Measurements from ENCODE around the gene KRT85.

Gene KRT85

GRCh38 chr12:52343550-52343949 lies 23.7 kb downstream of the KRT85 start:
- Histone ChIP-seq H3K4me1 (ENCODE audit: control insufficient read depth in 5 of 5, insufficient read depth in 5 of 5, low read length in 5 of 5) (peaks cover 0 to 12% (median 5%) of the 10 kb centered on the region in 5 donors), H3K9me3 (ENCODE audit: control insufficient read depth in 5 of 5, low read length in 5 of 5) (peaks cover 0 to 17% (median 14%) of the 10 kb centered on the region in 5 donors), H3K27ac (ENCODE audit: low read depth, low read length) (no peak overlapping the region), H3K36me3 (ENCODE audit: control insufficient read depth in 5 of 5, insufficient read depth in 5 of 5, low read length in 5 of 5) (no peaks in the 10 kb centered on the region), H3K4me3 (ENCODE audit: low read depth in 1 of 5, low read length in 5 of 5) (no peak overlapping the region), H3K27me3 (ENCODE audit: control insufficient read depth in 5 of 5, insufficient read depth in 4 of 5, low read length in 5 of 5) (peaks cover 0 to 3% (median 0%) of the 10 kb centered on the region in 5 donors), H3K9ac (ENCODE audit: low read length in 5 of 5) (no peak overlapping the region)

GRCh38 chr12:52342781-52343490 lies 24.3 kb downstream of the KRT85 start:
- Histone ChIP-seq H3K27me3 (ENCODE audit: control insufficient read depth in 5 of 5, insufficient read depth in 4 of 5, low read length in 5 of 5) (peaks cover 0 to 3% (median 0%) of the 10 kb centered on the region in 5 donors), H3K27ac (ENCODE audit: low read depth, low read length) (no peak overlapping the region), H3K9ac (ENCODE audit: low read length in 5 of 5) (no peak overlapping the region), H3K36me3 (ENCODE audit: control insufficient read depth in 5 of 5, insufficient read depth in 5 of 5, low read length in 5 of 5) (no peaks in the 10 kb centered on the region), H3K4me3 (ENCODE audit: low read depth in 1 of 5, low read length in 5 of 5) (no peak overlapping the region), H3K4me1 (ENCODE audit: control insufficient read depth in 5 of 5, insufficient read depth in 5 of 5, low read length in 5 of 5) (peaks cover 0 to 17% (median 5%) of the 10 kb centered on the region in 5 donors), H3K9me3 (ENCODE audit: control insufficient read depth in 5 of 5, low read length in 5 of 5) (peaks cover 0 to 22% (median 14%) of the 10 kb centered on the region in 5 donors)

GRCh38 chr12:52341066-52341580 lies 26.2 kb downstream of the KRT85 start:
- H3K4me3 ChIP-seq (ENCODE audit: low read depth in 1 of 5, low read length in 5 of 5), result no peak overlapping the region
- peaks cover 0 to 3% (median 0%) of the 10 kb centered on the region in 5 donors for H3K27me3 ChIP-seq (ENCODE audit: control insufficient read depth in 5 of 5, insufficient read depth in 4 of 5, low read length in 5 of 5)
- no peaks in the 10 kb centered on the region for H3K36me3 ChIP-seq (ENCODE audit: control insufficient read depth in 5 of 5, insufficient read depth in 5 of 5, low read length in 5 of 5)
- peaks cover 0 to 11% (median 5%) of the 10 kb centered on the region in 5 donors for H3K4me1 ChIP-seq (ENCODE audit: control insufficient read depth in 5 of 5, insufficient read depth in 5 of 5, low read length in 5 of 5)
- H3K9me3 ChIP-seq (ENCODE audit: control insufficient read depth in 5 of 5, low read length in 5 of 5), result peaks cover 6 to 22% (median 17%) of the 10 kb centered on the region in 5 donors
- no peak overlapping the region for H3K9ac ChIP-seq (ENCODE audit: low read length in 5 of 5)
- no peak overlapping the region for H3K27ac ChIP-seq (ENCODE audit: low read depth, low read length)

GRCh38 chr12:52338241-52338960 lies 28.9 kb downstream of the KRT85 start:
- Histone ChIP-seq H3K9me3 (ENCODE audit: control insufficient read depth in 5 of 5, low read length in 5 of 5) (peaks cover 6 to 19% (median 15%) of the 10 kb centered on the region in 5 donors), H3K4me1 (ENCODE audit: control insufficient read depth in 5 of 5, insufficient read depth in 5 of 5, low read length in 5 of 5) (peaks cover 0 to 11% (median 5%) of the 10 kb centered on the region in 5 donors), H3K27ac (ENCODE audit: low read depth, low read length) (no peak overlapping the region), H3K9ac (ENCODE audit: low read length in 5 of 5) (no peak overlapping the region), H3K36me3 (ENCODE audit: control insufficient read depth in 5 of 5, insufficient read depth in 5 of 5, low read length in 5 of 5) (no peaks in the 10 kb centered on the region), H3K27me3 (ENCODE audit: control insufficient read depth in 5 of 5, insufficient read depth in 4 of 5, low read length in 5 of 5) (peaks cover 0 to 6% (median 0%) of the 10 kb centered on the region in 5 donors), H3K4me3 (ENCODE audit: low read depth in 1 of 5, low read length in 5 of 5) (no peak overlapping the region)

- H3K9ac ChIP-seq (ENCODE audit: low read length in 5 of 5), result no peak overlapping the region
Observed at GRCh38 chr12:52337054-52337453, 30.2 kb downstream of the KRT85 start.

GRCh38 chr12:52336641-52337040 lies 30.6 kb downstream of the KRT85 start:
- H3K9me3 ChIP-seq (ENCODE audit: control insufficient read depth in 5 of 5, low read length in 5 of 5), result peaks cover 6 to 13% (median 10%) of the 10 kb centered on the region in 5 donors
- H3K4me3 ChIP-seq (ENCODE audit: low read depth in 1 of 5, low read length in 5 of 5), result no peak overlapping the region

More at GRCh38 chr12:52337054-52337453, 30.2 kb downstream of the KRT85 start:
- no peak overlapping the region for H3K27ac ChIP-seq (ENCODE audit: low read depth, low read length)
- H3K36me3 ChIP-seq (ENCODE audit: control insufficient read depth in 5 of 5, insufficient read depth in 5 of 5, low read length in 5 of 5), result no peaks in the 10 kb centered on the region
- peaks cover 0 to 11% (median 5%) of the 10 kb centered on the region in 5 donors for H3K4me1 ChIP-seq (ENCODE audit: control insufficient read depth in 5 of 5, insufficient read depth in 5 of 5, low read length in 5 of 5)
- peaks cover 6 to 13% (median 10%) of the 10 kb centered on the region in 5 donors for H3K9me3 ChIP-seq (ENCODE audit: control insufficient read depth in 5 of 5, low read length in 5 of 5)
- H3K4me3 ChIP-seq (ENCODE audit: low read depth in 1 of 5, low read length in 5 of 5), result no peak overlapping the region
- H3K27me3 ChIP-seq (ENCODE audit: control insufficient read depth in 5 of 5, insufficient read depth in 4 of 5, low read length in 5 of 5), result peaks cover 0 to 6% (median 0%) of the 10 kb centered on the region in 5 donors

GRCh38 chr12:52335598-52336262 lies 31.6 kb downstream of the KRT85 start:
- no peak overlapping the region for H3K4me3 ChIP-seq (ENCODE audit: low read depth in 1 of 5, low read length in 5 of 5)
- H3K9ac ChIP-seq (ENCODE audit: low read length in 5 of 5), result no peak overlapping the region
- peaks cover 0 to 11% (median 5%) of the 10 kb centered on the region in 5 donors for H3K4me1 ChIP-seq (ENCODE audit: control insufficient read depth in 5 of 5, insufficient read depth in 5 of 5, low read length in 5 of 5)
- peaks cover 6 to 13% (median 10%) of the 10 kb centered on the region in 5 donors for H3K9me3 ChIP-seq (ENCODE audit: control insufficient read depth in 5 of 5, low read length in 5 of 5)
- H3K27ac ChIP-seq (ENCODE audit: low read depth, low read length), result no peak overlapping the region
- H3K36me3 ChIP-seq (ENCODE audit: control insufficient read depth in 5 of 5, insufficient read depth in 5 of 5, low read length in 5 of 5), result no peaks in the 10 kb centered on the region
- H3K27me3 ChIP-seq (ENCODE audit: control insufficient read depth in 5 of 5, insufficient read depth in 4 of 5, low read length in 5 of 5), result peaks cover 0 to 3% (median 0%) of the 10 kb centered on the region in 5 donors

More at GRCh38 chr12:52336641-52337040, 30.6 kb downstream of the KRT85 start:
- H3K36me3 ChIP-seq (ENCODE audit: control insufficient read depth in 5 of 5, insufficient read depth in 5 of 5, low read length in 5 of 5), result no peaks in the 10 kb centered on the region
- H3K9ac ChIP-seq (ENCODE audit: low read length in 5 of 5), result no peak overlapping the region
- H3K4me1 ChIP-seq (ENCODE audit: control insufficient read depth in 5 of 5, insufficient read depth in 5 of 5, low read length in 5 of 5), result peaks cover 0 to 11% (median 5%) of the 10 kb centered on the region in 5 donors
- no peak overlapping the region for H3K27ac ChIP-seq (ENCODE audit: low read depth, low read length)
- peaks cover 0 to 6% (median 0%) of the 10 kb centered on the region in 5 donors for H3K27me3 ChIP-seq (ENCODE audit: control insufficient read depth in 5 of 5, insufficient read depth in 4 of 5, low read length in 5 of 5)

- Histone ChIP-seq H3K27ac (ENCODE audit: low read depth, low read length) (no peak overlapping the region), H3K27me3 (ENCODE audit: control insufficient read depth in 5 of 5, insufficient read depth in 4 of 5, low read length in 5 of 5) (peaks cover 0 to 3% (median 3%) of the 10 kb centered on the region in 5 donors), H3K9me3 (ENCODE audit: control insufficient read depth in 5 of 5, low read length in 5 of 5) (peaks cover 6 to 13% (median 10%) of the 10 kb centered on the region in 5 donors), H3K36me3 (ENCODE audit: control insufficient read depth in 5 of 5, insufficient read depth in 5 of 5, low read length in 5 of 5) (no peaks in the 10 kb centered on the region), H3K9ac (ENCODE audit: low read length in 5 of 5) (no peak overlapping the region), H3K4me1 (ENCODE audit: control insufficient read depth in 5 of 5, insufficient read depth in 5 of 5, low read length in 5 of 5) (peaks cover 0 to 11% (median 5%) of the 10 kb centered on the region in 5 donors), H3K4me3 (ENCODE audit: low read depth in 1 of 5, low read length in 5 of 5) (no peak overlapping the region)
Observed at GRCh38 chr12:52334185-52334584, 33.1 kb downstream of the KRT85 start.

GRCh38 chr12:52333321-52333720 lies 34.0 kb downstream of the KRT85 start:
- H3K27me3 ChIP-seq (ENCODE audit: control insufficient read depth in 5 of 5, insufficient read depth in 4 of 5, low read length in 5 of 5), result peaks cover 0 to 10% (median 3%) of the 10 kb centered on the region in 5 donors
- H3K9ac ChIP-seq (ENCODE audit: low read length in 5 of 5), result no peak overlapping the region
- H3K4me1 ChIP-seq (ENCODE audit: control insufficient read depth in 5 of 5, insufficient read depth in 5 of 5, low read length in 5 of 5), result peaks cover 0 to 3% (median 0%) of the 10 kb centered on the region in 5 donors
- H3K27ac ChIP-seq (ENCODE audit: low read depth, low read length), result no peak overlapping the region
- H3K4me3 ChIP-seq (ENCODE audit: low read depth in 1 of 5, low read length in 5 of 5), result no peak overlapping the region
- H3K9me3 ChIP-seq (ENCODE audit: control insufficient read depth in 5 of 5, low read length in 5 of 5), result peaks cover 6 to 11% (median 10%) of the 10 kb centered on the region in 5 donors
- H3K36me3 ChIP-seq (ENCODE audit: control insufficient read depth in 5 of 5, insufficient read depth in 5 of 5, low read length in 5 of 5), result no peaks in the 10 kb centered on the region

Data from subcutaneous abdominal adipose tissue (tissue), 5 donors.